Measurements from ENCODE around the gene STX18.
"Not testable (repeated sequence)": the region's sequence is repeated elsewhere in the genome, so short reads cannot be mapped to it uniquely, and the experiment has no call there.

The STX18 gene

DNA sequence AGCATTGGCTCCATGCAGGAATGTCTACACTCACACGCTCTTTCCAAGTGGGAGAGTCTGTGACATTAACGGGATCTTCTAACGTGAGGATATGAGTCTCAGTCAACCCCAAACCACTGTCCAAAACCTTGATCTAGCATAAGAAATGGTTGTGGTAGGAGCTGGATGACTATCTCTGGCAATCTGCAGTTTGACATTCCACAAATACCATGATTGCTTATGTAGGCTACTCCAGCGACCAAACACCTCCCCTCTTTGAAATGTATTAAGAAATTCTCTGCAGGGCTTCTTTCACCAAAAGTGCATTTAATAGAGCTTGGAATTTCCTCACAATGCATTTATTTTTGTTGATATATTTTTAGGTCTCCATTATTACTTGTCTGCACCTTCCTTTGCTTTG is 14.1 kb upstream of the STX18 start:
- no peak for DNase-seq (ENCODE audit: low read depth in 2 of 3, low spot score in 2 of 3)

DNA sequence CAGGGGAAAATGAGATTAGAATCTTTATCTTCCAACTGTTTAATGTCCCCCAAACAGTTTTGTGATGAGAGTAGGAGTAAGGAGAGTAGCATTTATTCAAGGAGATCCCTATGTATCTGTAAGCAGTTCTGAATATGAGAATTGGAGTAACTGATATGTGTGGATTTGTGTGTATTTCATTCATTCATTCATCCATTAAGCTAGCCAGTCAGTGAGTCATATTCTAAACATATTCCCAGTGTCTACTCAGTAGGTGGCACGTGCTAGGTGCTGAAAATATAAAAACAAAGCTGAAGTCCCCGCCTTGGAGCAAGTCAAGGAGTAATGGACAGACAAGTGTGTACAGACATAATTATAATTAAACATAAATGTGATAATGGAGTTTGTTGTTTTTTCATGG is 12.4 kb upstream of the STX18 start:
- DNase-seq (ENCODE audit: low read depth in 2 of 3, low spot score in 2 of 3) = no peak

DNA sequence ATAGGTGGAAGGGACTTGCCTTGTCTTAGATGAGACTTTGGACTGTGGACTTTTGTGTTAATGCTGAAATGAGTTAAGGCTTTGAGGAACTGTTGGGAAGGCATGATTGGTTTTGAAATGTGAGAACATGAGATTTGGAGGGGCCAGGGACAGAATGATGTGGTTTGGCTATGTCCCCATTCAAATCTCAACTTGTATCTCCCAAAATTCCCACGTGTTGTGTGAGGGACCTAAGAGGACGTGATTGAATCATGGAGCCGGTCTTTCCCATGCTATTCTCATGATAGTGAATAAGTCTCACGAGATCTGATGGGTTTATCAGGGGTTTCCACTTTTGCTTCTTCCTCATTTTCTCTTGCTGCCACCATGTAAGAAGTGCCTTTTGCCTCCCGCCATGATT is 10.2 kb upstream of the STX18 start:
- DNase-seq (ENCODE audit: low read depth in 2 of 3, low spot score in 2 of 3) = not testable (repeated sequence)

DNA sequence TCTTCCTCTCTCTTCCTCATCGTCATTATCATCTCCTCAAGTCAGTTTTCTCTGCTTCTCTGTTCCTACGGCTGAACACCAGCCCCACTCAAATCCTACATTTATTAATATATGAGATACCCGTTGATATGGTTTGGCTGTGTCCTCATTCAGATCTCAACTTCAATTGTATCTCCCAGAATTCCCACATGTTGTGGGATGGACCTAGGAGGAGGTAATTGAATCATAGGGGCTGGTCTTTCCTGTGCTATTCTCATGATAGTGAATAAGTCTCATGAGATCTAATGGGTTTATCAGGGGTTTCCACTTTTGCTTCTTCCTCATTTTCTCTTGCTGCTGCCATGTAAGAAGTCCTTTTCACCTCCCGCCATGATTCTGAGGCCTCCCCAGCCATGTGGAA is 8.3 kb upstream of the STX18 start:
- not testable (repeated sequence) for DNase-seq (ENCODE audit: low read depth in 2 of 3, low spot score in 2 of 3)

DNA sequence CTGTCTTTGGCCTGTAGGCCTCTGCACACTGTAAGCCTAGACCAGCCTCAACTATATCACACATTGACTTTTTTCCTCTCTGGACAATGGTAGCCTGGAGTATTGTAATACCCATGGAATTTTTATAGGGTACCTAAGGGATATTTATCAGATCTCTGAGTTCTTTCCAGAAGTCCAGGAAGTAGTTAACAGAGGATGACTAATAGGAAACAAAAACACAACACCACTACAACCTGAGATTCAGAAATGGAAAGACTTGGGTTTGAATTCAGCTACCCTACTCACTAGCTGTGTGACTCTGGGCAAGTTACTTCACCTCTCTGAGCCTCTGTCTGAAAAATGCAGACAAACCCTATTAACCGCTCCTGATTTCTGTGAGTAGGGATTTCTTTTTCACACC is 7.7 kb upstream of the STX18 start:
- no peak for DNase-seq (ENCODE audit: low read depth in 2 of 3, low spot score in 2 of 3)

DNA sequence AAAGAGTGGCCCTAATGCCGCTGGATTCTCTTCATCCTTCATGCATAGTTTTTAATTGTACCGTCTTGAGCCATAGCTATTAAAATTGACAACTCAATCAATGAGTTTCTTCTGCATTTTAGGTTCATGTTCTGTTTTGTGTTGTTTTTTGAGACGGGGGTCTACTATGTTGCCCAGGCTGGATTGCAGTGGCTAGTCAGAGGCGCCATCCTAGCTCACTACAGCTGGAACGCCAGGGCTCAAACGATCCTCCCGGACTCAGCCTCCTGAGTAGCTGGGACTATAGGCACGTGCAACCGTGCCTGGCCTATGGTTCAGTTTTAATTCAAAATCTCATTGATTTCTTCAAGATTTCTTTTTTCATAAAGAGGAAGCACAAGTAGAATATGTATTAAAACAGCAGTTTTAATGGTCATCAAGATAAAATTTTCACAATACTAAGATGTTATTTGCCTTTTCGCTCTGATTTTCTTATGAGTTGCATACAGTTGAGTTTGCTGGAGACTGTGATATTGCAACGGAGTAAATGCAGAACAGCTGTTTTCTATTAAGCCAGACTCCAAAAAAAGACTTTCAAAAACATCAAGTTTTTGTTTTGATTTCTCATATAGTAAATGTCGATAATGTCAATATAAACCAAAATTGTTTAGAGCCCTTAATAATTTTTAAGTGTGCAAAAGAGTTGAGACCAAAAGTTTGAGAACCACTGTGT is 1.1 kb upstream of the STX18 start:
- no peak for DNase-seq (ENCODE audit: low read depth in 2 of 3, low spot score in 2 of 3)

DNA sequence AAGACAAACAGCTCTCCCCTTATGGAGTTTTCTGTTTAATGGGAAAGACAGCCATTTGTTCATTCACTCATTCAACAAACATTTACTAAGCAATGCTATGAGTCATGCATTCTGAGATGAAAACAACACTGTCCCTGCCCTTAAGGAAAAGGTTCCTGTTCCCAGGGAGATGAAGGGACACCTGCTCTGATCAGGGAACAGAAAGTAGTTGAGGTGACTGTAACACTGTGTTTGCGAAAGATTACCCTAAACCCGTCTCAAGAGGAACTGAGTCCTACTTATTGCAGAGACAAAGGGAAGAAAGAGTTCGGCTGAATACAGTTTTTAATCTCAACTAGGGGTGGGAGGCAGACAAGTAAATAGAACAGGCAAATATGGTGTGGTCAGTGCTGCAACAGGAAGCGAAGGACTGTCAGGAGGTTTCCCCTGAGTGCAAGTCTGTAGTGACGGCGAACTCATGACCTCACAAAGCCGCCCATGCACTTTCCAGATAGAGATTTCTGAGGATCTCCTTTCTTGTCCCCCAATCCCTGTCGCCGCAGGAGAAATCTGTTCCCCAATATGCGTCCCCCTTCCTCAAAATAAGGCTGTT is 712 bp downstream of the STX18 start:
- peak in 2 of 3 experiments; percentile 3 to 11 for DNase-seq (ENCODE audit: low read depth in 2 of 3, low spot score in 2 of 3)

DNA sequence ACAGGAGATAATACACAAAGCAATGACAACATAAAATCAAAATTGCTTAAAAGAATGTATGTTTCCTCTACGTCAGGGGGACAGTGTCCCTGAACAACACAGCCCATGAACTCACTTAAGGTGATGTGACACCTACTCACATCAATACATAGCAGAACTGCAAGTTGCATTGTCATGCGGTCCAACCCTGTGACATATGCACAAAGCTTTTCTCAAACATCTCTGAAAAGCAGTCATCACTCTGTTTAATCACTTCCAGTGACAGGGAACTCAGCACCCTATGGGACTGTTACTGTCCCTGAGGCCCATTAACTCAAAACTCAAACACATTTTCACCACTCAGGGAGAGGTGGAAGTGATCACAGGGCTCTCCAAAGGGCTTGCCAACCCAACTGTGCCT is 2.4 kb downstream of the STX18 start:
- no peak for DNase-seq (ENCODE audit: low read depth in 2 of 3, low spot score in 2 of 3)

DNA sequence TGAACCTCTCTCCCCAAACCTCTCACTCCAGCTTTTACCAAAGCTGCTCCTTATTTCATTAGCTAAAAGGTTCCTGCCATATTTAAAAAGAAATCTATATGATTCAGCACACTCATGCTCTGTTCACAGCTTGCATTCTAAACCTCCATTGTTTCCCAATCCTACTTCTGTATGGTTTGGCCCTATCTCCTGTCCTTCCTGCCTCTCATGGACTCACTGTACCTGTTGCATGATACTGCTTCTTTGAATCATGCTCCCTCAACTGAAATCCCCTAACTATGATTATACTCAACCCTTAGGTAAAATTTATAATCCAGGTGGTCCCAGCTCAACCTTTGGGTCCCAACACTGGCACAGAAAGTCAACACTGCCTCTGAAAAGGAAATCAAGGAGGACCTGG is 6.3 kb downstream of the STX18 start:
- DNase-seq (ENCODE audit: low read depth in 2 of 3, low spot score in 2 of 3) = no peak

DNA sequence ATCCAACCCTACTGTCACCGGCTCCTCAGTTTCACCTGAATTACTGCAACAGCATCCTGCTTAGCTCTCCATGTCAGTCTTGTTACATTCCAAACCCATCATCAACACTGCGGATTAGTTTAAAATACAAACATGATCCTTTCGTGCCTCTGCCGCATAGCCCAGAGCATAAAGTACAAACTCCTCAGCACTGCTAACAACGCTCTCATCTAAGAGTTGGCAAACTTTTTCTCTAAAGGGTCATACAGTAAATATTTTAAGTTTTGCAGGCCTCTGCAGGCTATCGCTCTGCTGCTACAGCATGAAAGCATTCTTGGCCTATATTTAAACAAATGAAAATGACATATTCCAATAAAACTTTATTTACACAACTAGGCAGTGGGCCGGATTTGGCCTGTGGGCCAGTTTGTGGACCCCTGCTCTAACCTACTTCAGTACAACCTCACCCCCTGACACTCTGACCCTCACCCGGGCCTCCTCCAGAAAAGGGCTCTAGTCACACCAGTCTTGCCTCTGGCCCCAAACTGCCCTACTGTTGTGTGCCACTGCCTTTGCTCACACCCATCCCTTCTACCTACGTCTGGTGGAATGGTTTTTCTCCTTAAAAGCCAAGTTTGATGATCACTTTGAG is 7.2 kb downstream of the STX18 start:
- no peak for DNase-seq (ENCODE audit: low read depth in 2 of 3, low spot score in 2 of 3)

DNA sequence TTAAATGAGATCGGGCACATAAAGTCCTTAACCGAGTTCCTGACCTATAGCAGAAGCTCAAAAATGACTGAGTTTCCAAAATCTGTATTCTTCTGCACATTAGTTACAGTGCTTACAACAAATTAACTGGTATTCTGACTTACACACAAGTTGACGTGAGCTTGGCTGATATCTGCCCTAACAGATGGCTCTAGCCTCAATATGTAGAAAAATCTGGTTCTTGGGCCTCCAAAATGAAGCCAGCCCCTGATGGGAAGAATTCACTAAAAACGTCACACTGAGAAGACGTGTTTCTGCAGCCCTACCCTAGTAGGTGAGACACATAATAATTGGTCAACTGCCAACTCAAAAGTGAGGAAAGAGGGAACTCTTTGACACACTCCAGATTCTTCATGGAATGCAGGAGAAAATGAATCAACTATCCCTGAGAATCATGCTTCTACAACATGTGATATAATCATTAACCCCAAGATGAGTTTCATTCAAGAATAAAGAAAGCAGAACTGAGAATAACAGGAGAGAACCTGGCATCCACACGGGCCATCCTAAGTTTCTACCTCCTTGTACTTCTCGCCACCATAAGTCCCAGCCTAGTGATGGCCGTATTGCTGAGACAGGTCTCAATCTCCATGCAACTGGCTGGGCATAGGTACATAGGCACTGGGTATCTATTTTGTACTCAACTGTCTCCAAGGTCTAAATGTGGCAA is 8.2 kb downstream of the STX18 start:
- no peak for DNase-seq (ENCODE audit: low read depth in 2 of 3, low spot score in 2 of 3)

DNA sequence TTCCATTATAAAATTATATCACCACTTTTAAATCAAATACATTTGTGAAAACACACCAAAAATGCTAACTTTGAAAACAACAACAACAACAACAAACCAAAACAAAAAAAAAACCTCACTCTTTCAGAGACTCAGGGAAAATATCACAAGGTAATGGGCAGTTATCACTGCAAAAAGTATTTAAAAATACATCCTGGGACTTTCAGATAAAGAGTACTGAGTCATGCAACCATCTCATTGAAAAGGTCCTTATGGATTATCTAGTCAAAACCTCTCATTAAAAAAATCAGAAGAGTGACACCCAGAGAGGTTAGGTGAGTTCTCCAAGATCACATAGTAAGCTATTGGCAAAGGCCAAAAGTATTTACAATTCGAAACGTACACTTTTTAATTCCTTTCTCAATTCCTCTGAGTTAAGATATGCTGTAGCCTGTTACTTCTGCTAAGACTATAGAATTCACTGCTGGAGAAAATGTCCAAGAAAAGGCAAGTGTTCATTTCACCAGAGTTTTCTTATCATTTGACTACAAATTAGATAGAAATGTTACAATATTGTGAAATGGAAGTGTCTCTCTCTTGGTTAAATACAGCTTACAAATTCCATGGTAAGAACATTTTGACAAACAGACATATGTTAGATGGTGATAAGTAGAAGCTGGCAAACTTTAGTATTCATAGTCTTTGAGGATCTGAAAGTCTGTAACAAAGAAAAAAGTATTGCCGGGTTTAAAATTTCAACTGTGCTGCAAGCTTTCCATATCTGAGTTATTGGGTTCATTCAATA is 9.3 kb downstream of the STX18 start:
- DNase-seq (ENCODE audit: low read depth in 2 of 3, low spot score in 2 of 3) = no peak

DNA sequence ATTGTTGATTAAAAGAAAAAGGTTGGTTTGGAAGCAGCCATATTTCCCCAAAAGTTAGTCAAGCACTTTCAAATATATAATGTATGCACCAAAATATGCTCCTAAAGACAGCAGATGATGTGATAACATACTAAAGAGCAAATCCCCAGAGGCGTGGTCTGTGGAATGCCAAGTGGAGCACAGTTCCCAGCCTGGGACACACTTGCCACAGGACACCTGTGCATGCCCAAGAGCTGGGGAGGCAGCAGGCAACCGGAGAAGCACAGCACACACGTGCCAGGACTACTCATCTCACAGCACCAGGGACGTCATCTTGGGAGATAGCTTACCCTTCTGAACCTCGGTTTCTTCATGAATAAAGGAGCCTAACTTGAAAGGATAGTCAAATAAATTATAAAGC is 12.5 kb downstream of the STX18 start:
- no peak for DNase-seq (ENCODE audit: low read depth in 2 of 3, low spot score in 2 of 3)

DNA sequence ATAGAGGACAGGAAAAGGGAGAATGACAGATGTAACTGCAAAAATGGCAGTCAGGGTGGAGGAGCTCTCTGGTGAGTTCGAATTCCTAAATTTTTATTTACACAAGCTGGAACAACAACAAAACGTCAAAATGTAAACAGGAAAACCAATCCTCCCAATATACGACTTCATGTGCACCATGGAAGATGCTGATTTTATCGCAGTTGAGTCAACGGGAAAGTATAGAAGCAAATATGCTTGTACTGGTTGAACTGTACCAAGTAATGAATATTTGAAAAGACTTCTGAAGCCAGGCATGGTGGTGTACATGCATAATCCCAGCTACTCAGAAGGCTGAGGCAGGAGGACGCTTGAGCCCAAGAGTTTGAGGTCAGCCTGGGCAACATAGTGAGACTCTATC is 15.4 kb downstream of the STX18 start:
- DNase-seq (ENCODE audit: low read depth in 2 of 3, low spot score in 2 of 3) = no peak

DNA sequence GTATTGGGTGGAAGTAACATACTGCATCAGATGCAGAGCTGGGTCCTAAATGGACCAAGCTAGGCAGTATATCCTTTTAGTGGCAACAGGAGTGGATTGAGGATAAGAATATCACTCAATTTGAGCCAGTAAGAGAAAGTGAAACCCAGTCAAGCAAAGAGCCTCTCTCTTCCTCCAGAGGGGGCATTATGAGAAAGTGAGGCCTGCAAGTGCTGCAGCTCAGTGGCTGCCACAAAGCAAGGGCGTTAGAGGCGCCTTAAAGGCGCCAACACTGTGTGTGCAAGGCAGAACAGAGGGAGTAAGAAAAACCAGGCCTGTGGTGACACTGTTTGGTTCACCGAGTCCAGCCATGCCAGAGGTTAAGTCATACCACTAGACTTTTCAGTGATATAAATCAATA is 17.5 kb downstream of the STX18 start:
- DNase-seq (ENCODE audit: low read depth in 2 of 3, low spot score in 2 of 3) = peak in 1 of 3 experiments; percentile 12

DNA sequence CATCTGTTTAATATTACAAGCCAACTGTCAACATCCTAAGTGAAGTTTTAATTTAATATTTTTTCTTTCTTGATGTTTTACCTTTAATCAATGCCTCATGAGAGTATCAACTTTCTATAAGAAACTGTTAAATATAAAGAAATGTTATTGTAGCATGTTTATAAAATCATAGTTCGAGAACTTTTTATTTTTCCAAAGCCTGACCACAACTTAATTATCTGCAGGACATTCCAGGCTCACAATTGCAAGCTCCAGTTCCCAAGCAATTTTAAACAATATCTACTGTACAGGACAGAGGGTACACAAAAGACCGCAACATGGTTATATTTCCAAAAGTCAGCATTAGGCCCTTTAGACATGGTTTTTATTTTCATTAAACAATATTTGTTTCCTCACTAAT is 20.1 kb downstream of the STX18 start:
- DNase-seq (ENCODE audit: low read depth in 2 of 3, low spot score in 2 of 3) = no peak

DNA sequence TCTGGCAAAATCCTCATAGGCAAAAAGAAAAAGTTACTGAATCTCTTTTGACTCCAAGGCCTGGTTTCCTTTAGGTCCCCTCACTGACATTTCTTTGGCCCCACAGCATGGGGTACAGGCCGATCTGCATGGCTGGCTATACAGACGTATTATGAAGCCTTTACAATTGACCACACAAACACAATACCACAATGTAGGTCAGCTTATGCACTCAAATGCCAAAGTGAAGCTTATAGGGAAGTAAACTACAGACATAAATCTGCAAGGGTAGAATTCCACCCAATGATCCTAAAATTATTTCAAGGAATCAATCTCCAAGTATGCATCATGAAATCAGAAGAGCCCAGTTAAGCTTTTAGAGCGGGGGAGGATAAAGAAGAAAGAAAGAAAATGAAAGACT is 20.7 kb downstream of the STX18 start:
- no peak for DNase-seq (ENCODE audit: low read depth in 2 of 3, low spot score in 2 of 3)

DNA sequence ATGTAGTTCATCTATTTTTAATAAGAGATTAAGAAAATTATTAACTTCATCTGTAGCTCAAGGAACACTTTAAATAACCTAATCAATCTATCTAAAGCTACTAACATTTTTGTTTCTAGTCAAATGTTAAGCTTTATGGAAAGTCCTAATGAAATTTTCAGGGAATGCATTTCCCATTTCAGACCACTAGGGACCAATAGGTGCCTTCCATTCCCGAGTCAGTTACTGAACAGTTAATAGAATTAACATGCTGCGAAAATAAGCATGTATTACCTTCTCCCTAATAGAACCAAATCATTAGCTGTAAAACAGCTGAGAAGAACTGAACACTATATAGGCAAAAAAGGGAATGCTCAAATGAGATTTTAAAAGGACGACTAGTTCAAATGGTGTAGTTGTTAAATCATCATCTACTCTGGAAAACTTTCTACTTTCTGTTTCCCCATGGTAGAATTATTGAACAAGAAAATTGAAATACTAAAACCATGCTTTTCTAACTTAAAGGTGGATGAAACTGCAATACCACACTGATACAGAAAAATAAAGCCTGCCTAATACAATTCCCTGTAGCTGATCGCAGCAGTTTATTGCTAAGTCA is 22.5 kb downstream of the STX18 start:
- DNase-seq (ENCODE audit: low read depth in 2 of 3, low spot score in 2 of 3) = no peak

DNA sequence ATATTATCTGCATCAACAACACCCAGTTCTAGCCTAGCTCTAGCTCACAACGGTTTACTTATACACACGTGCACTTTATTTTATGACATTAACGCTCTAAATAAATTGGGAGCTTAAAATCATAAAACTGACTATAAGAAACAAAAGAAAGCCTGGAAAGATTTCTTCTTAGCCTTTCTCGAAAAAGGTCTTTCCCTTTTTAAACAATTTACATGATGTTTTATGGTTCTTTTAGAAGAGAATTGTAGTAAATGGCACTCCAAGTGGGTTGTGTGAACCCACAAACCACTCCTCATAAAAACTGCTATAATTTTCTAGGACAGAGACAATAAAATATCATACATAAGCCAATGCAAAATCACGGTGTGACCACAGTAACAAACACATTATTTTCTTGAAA is 23.1 kb downstream of the STX18 start:
- no peak for DNase-seq (ENCODE audit: low read depth in 2 of 3, low spot score in 2 of 3)

DNA sequence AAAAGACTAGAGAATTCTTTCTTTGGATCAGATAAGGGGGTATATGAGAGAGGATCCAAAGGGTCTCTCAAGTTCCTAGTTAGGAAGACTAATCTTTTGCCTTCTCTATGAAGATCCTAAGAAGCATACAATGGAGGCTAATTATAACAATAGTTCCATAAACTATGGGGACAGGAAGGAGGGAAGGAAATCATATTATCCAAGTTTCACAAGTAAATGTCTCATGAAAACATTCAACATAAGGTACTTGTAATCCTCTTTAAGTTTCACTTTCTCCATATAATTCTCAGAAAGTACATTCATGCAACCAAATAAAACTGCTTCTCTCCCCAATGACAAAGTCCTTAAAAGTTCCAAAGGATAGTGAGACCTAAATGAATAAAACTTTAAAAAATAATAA is 27.1 kb downstream of the STX18 start:
- DNase-seq (ENCODE audit: low read depth in 2 of 3, low spot score in 2 of 3) = no peak

DNA sequence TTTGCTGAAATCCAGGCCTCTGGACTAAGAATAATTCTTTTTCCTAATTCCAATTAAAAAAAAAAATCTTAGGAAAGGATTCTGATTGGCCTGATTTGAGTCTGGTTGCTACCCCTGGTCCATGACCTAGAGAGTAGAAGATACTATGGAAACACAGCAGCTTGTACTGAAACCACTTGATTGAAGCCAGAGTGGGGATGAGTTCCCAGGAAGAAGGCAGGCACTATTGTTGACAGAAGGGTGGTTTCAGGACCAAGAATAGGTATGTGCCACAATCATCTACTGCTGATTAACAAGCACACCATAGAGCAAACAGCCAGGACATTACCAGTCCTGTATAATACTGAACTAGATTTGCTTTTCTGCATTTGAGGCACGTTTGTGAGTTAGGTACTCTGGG is 29.6 kb downstream of the STX18 start:
- DNase-seq (ENCODE audit: low read depth in 2 of 3, low spot score in 2 of 3) = no peak

Measured in activated CD8-positive, alpha-beta memory T cell treated with anti-CD3 and anti-CD28 coated beads for 48 hours (primary cell).